ENCODE measurements around the gene RNF123. TPM values are rescaled to one million over a fixed set of nuclear protein-coding genes. Genes with fewer than 3 reads are reported as not detected.
A peak's percentile ranks its signal among the peaks of the same experiment; 100 is the strongest.

The RNF123 gene
- total and polyA plus RNA-seq, 10 of the 15 experiments (the other 5 are each of a cell fraction or from before 2014, with no cell fraction given), result 4.2 to 31.5 (median 17.6) TPM

DNA sequence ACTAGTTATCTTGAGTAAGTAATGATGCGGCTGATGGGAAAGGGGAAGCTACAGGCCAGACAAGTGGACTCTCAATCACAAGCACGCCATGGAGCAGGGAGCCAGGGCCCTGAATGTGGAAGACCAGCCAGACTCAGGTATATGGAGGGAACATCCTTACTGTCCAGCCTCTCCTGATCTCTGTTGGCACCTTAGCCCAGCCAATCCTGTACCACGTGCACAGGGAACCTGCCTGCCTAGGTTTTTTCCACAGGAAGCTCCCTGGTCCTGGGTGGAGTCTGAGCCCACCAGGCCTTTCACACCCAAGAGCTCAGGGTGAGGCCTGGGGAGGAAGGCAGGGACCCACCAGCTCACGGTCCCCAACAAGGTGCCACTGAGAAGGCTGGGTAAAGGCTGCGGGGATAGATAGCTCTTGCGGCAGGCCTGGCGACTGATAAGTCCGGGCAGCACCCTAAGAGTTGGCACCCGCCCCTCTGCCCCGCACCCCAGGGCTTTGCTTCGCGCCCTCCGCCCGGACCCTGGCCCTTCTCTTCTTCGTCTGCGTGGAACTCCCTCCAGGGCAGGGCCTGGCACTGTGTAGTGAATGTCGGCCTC lies 16.1 kb upstream of the RNF123 start:
- FAIRE-seq (peak; percentile 47), DNase-seq (ENCODE audit: low read depth, low spot score) (no peak), ATAC-seq (peak; percentile 11; the same call in 1 of the 3 replicates)
- Histone ChIP-seq H3K27ac (ENCODE audit: control insufficient read depth, insufficient read depth) (peak overlapping the region; percentile 86), H3K4me3 (peak overlapping the region; percentile 94), H3K27me3 (replicated peaks in 1 of 2; ENCODE audit: control insufficient read depth in 2 of 2, insufficient read depth in 2 of 2, low read length in 1 of 2) (no peaks in the 10 kb centered on the region), H2AFZ (ENCODE audit: control insufficient read depth, low read depth, low read length) (peak overlapping the region; percentile 76), H4K20me1 (ENCODE audit: control insufficient read depth, insufficient read depth) (no peaks in the 10 kb centered on the region), H3K36me3 (ENCODE audit: control insufficient read depth in 2 of 2, insufficient read depth in 2 of 2, low read length in 1 of 2) (peaks cover 0 to 7% of the 10 kb centered on the region in 2 experiments), H3K79me2 (ENCODE audit: control insufficient read depth, insufficient read depth, low read length) (peaks cover 20% of the 10 kb centered on the region), H3K4me1 (ENCODE audit: control insufficient read depth, insufficient read depth, low read length) (peaks cover 10% of the 10 kb centered on the region), H3K9ac (ENCODE audit: control insufficient read depth, insufficient read depth, low read length) (peak overlapping the region; percentile 90), H3K4me2 (ENCODE audit: control insufficient read depth, insufficient read depth) (peak overlapping the region; percentile 99), H3K9me3 (replicated peaks; ENCODE audit: control insufficient read depth, insufficient read depth, low read length) (no peaks in the 10 kb centered on the region)
- intact Hi-C loops (cut with micrococcal nuclease; ENCODE audit: unreplicated experiment), result loop anchor here (5.0 to 10.0 kb wide), 2 partner anchors 221 to 648 kb away; partner anchors contain the start of genes IMPDH2 and NDUFAF3
- SMC1A ChIA-PET (ENCODE audit: uncharacterized antibody, unreplicated experiment), result interaction anchor here (0.9 to 3.3 kb wide), 4 partner anchors 14 to 134 kb away, joined by 3 to 86 read pairs (median 3); no protein-coding TSS in a partner anchor
- POLR2A ChIA-PET, result interaction anchor here (0.5 to 2.9 kb wide), 11 partner anchors 110 to 666 kb away, joined by 3 to 10 read pairs (median 4); no protein-coding TSS in a partner anchor
- TSS peak; percentile 80 for BruUV-seq (replicated peaks)
- RAD21 ChIA-PET (ENCODE audit: unreplicated experiment), result interaction anchor here (0.5 to 3.3 kb wide), 3 partner anchors 23 to 136 kb away, joined by 3 to 89 read pairs (median 18); no protein-coding TSS in a partner anchor
- CTCF ChIA-PET, result interaction anchor here (0.6 to 5.3 kb wide), 4 partner anchors 10 to 375 kb away, joined by 3 to 210 read pairs (median 4); no protein-coding TSS in a partner anchor
- WGBS (ENCODE audit: insufficient coverage, insufficient replicate concordance, low lambda C conversion rate, missing lambda C conversion rate), result 9% methylated on average over 17 of the region's 17 CpGs
- in situ Hi-C loops (cut with MboI), result loop anchor here (10.0 kb wide), 1 partner anchor 138 kb away; no protein-coding TSS in a partner anchor
- TF ChIP-seq, protein P1, sequence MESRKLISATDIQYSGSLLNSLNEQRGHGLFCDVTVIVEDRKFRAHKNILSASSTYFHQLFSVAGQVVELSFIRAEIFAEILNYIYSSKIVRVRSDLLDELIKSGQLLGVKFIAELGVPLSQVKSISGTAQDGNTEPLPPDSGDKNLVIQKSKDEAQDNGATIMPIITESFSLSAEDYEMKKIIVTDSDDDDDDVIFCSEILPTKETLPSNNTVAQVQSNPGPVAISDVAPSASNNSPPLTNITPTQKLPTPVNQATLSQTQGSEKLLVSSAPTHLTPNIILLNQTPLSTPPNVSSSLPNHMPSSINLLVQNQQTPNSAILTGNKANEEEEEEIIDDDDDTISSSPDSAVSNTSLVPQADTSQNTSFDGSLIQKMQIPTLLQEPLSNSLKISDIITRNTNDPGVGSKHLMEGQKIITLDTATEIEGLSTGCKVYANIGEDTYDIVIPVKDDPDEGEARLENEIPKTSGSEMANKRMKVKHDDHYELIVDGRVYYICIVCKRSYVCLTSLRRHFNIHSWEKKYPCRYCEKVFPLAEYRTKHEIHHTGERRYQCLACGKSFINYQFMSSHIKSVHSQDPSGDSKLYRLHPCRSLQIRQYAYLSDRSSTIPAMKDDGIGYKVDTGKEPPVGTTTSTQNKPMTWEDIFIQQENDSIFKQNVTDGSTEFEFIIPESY (IDR thresholded peaks at IDR 0.05), result no peak
- TF ChIP-seq, protein P2, sequence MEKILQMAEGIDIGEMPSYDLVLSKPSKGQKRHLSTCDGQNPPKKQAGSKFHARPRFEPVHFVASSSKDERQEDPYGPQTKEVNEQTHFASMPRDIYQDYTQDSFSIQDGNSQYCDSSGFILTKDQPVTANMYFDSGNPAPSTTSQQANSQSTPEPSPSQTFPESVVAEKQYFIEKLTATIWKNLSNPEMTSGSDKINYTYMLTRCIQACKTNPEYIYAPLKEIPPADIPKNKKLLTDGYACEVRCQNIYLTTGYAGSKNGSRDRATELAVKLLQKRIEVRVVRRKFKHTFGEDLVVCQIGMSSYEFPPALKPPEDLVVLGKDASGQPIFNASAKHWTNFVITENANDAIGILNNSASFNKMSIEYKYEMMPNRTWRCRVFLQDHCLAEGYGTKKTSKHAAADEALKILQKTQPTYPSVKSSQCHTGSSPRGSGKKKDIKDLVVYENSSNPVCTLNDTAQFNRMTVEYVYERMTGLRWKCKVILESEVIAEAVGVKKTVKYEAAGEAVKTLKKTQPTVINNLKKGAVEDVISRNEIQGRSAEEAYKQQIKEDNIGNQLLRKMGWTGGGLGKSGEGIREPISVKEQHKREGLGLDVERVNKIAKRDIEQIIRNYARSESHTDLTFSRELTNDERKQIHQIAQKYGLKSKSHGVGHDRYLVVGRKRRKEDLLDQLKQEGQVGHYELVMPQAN (conservative IDR thresholded peaks at IDR 0.05), result peak; percentile 34; the same call in 1 of the 2 replicates
- TF ChIP-seq KLF5 (IDR thresholded peaks at IDR 0.05; ENCODE audit: partially characterized antibody) (no peak), FOXK2 (IDR thresholded peaks at IDR 0.05) (no peak), HDGF (IDR thresholded peaks at IDR 0.05) (no peak), CBX3 (IDR thresholded peaks at IDR 0.05; ENCODE audit: borderline replicate concordance, low read depth) (no peak), NFYA (IDR thresholded peaks at IDR 0.05; ENCODE audit: borderline replicate concordance, low read depth, low read length) (no peak), LARP7 (IDR thresholded peaks at IDR 0.05) (0 out of 2 replicates have a peak, but pooled peaks have one; percentile 20), SMARCA5 (IDR thresholded peaks at IDR 0.05) (peak; percentile 40; the same call in 1 of the 2 replicates), HDAC2 (IDR thresholded peaks at IDR 0.05) (no peak), CBFB (IDR thresholded peaks at IDR 0.05; ENCODE audit: low read depth) (no peak), JUNB (IDR thresholded peaks at IDR 0.05) (no peak), RB1 (IDR thresholded peaks at IDR 0.05; ENCODE audit: borderline replicate concordance) (no peak), TBL1XR1 (IDR thresholded peaks at IDR 0.05; ENCODE audit: low read depth, low read length) (no peak)
- TF ChIP-seq, protein P3, sequence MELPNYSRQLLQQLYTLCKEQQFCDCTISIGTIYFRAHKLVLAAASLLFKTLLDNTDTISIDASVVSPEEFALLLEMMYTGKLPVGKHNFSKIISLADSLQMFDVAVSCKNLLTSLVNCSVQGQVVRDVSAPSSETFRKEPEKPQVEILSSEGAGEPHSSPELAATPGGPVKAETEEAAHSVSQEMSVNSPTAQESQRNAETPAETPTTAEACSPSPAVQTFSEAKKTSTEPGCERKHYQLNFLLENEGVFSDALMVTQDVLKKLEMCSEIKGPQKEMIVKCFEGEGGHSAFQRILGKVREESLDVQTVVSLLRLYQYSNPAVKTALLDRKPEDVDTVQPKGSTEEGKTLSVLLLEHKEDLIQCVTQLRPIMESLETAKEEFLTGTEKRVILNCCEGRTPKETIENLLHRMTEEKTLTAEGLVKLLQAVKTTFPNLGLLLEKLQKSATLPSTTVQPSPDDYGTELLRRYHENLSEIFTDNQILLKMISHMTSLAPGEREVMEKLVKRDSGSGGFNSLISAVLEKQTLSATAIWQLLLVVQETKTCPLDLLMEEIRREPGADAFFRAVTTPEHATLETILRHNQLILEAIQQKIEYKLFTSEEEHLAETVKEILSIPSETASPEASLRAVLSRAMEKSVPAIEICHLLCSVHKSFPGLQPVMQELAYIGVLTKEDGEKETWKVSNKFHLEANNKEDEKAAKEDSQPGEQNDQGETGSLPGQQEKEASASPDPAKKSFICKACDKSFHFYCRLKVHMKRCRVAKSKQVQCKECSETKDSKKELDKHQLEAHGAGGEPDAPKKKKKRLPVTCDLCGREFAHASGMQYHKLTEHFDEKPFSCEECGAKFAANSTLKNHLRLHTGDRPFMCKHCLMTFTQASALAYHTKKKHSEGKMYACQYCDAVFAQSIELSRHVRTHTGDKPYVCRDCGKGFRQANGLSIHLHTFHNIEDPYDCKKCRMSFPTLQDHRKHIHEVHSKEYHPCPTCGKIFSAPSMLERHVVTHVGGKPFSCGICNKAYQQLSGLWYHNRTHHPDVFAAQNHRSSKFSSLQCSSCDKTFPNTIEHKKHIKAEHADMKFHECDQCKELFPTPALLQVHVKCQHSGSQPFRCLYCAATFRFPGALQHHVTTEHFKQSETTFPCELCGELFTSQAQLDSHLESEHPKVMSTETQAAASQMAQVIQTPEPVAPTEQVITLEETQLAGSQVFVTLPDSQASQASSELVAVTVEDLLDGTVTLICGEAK (IDR thresholded peaks at IDR 0.05; ENCODE audit: borderline replicate concordance), result no peak
- TF ChIP-seq, protein P4, sequence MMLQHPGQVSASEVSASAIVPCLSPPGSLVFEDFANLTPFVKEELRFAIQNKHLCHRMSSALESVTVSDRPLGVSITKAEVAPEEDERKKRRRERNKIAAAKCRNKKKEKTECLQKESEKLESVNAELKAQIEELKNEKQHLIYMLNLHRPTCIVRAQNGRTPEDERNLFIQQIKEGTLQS (IDR thresholded peaks at IDR 0.05; ENCODE audit: borderline replicate concordance, extremely low read depth, low read depth, low read length), result no peak
